ENCODE measurements around the gene PLXNA4.

DNA sequence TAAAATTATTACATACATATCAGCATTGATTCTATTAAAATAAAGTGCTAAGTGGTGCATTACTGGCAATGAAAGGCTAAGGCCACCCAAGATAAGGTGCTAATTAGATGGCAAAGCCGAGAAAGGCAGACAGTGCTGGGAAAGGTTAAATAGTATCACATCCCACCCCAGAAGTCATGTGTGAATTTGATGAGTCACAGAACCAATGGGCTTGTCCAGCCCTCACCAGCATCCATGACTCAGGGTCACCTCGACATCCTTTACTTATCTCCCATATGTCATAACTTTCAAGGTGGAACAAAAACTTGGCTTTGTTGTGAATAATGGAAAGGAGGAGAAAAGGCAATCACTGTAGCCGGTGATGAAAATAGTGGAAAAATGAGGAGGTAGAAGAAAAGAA is 459.1 kb downstream of the PLXNA4 start:
- TF ChIP-seq POLR2A (IDR thresholded peaks at IDR 0.05; ENCODE audit: low read length) (no peak), GATA1 (IDR thresholded peaks at IDR 0.05; ENCODE audit: low read depth, low read length) (no peak)

All from erythroblast (primary cell).